Measurements from ENCODE around the gene ETS1.

The ETS1 gene

GRCh38 chr11:128492461-128492860 lies 94.9 kb downstream of the ETS1 start:
- no peak for DNase-seq (ENCODE audit: insufficient read length, low spot score)
- TF ChIP-seq CTCF (IDR thresholded peaks at IDR 0.05; ENCODE audit: insufficient read depth, missing control alignments): no peak
- no peak for FAIRE-seq

GRCh38 chr11:128491195-128491936 lies 96.0 kb downstream of the ETS1 start:
- FAIRE-seq: no peak
- TF ChIP-seq CTCF (IDR thresholded peaks at IDR 0.05; ENCODE audit: insufficient read depth, missing control alignments): no peak
- DNase-seq (ENCODE audit: insufficient read length, low spot score): no peak

- no peak for FAIRE-seq
- DNase-seq (ENCODE audit: insufficient read length, low spot score): no peak
- TF ChIP-seq CTCF (IDR thresholded peaks at IDR 0.05; ENCODE audit: insufficient read depth, missing control alignments): no peak
Observed at GRCh38 chr11:128490092-128490491, 97.3 kb downstream of the ETS1 start.

GRCh38 chr11:128488471-128488870 lies 98.9 kb downstream of the ETS1 start:
- no peak for DNase-seq (ENCODE audit: insufficient read length, low spot score)
- no peak for TF ChIP-seq CTCF (IDR thresholded peaks at IDR 0.05; ENCODE audit: insufficient read depth, missing control alignments)
- no peak for FAIRE-seq

- DNase-seq (ENCODE audit: insufficient read length, low spot score) (no peak), FAIRE-seq (no peak)
- TF ChIP-seq CTCF (IDR thresholded peaks at IDR 0.05; ENCODE audit: insufficient read depth, missing control alignments): no peak
Observed at GRCh38 chr11:128487978-128488377, 99.4 kb downstream of the ETS1 start.

- DNase-seq (ENCODE audit: insufficient read length, low spot score) (no peak), FAIRE-seq (no peak)
- no peak for TF ChIP-seq CTCF (IDR thresholded peaks at IDR 0.05; ENCODE audit: insufficient read depth, missing control alignments)
Observed at GRCh38 chr11:128484172-128484571, 103.2 kb downstream of the ETS1 start.

- no peak for TF ChIP-seq CTCF (IDR thresholded peaks at IDR 0.05; ENCODE audit: insufficient read depth, missing control alignments)
- no peak for FAIRE-seq
- no peak for DNase-seq (ENCODE audit: insufficient read length, low spot score)
Observed at GRCh38 chr11:128483211-128483788, 104.1 kb downstream of the ETS1 start.
